Esophagus muscularis mucosa (tissue), 4 donors: ENCODE data around the gene FAM120AOS. TPM values are rescaled to one million over a fixed set of nuclear protein-coding genes. Genes with fewer than 3 reads are reported as not detected.
A peak's percentile ranks its signal among the peaks of the same experiment; 100 is the strongest.

Source experiments
- DNase-seq: peaks from one replicate; pipeline ENCODE4 v3.0.0-alpha.2; 2017; ENCODE audit errors: extremely low spot score
- H3K27ac ChIP-seq, 4 donors: fragments of 200-600 bp; sonication (generic); replicated peaks in 1 of 4; 1 replicate in 3 of 4; 2 replicates in 1 of 4; pipeline ENCODE4 v1.5.1; 2016 to 2019; ENCODE audit warnings: mild to moderate bottlenecking in 1 of 4
- H3K27me3 ChIP-seq, 4 donors: fragments of 200-600 bp; sonication (generic); one replicate each; pipeline versions ENCODE4 v1.5.1 to v1.6.0; 2016 to 2019
- H3K36me3 ChIP-seq, 4 donors: fragments of 200-600 bp; sonication (generic); one replicate each; pipeline ENCODE4 v1.5.1; 2016 to 2019
- H3K4me1 ChIP-seq, 4 donors: fragments of 200-600 bp; sonication (generic); one replicate each; pipeline ENCODE4 v1.5.1; 2016 to 2019
- H3K4me3 ChIP-seq, 4 donors: fragments of 200-600 bp; sonication (generic); 1 replicate in 2 of 4; 2 replicates in 2 of 4; pipeline ENCODE4 v1.5.1; 2016 to 2019; ENCODE audit warnings: mild to moderate bottlenecking in 4 of 4, moderate library complexity in 1 of 4
- H3K9me3 ChIP-seq, 4 donors: fragments of 200-600 bp; sonication (generic); 1 replicate in 3 of 4; 2 replicates in 1 of 4; pipeline ENCODE4 v1.5.1; 2016 to 2019
- CTCF ChIP-seq, 3 experiments: fragments of 200-600 bp in 2 of 3; fragments of 450-650 bp in 1 of 3; sonication (generic) in 2 of 3; IDR thresholded peaks; one replicate each; pipeline ENCODE4 v1.5.1; 2017 to 2019; ENCODE audit warnings: antibody characterized with exemption in 3 of 3, mild to moderate bottlenecking in 2 of 3, moderate library complexity in 1 of 3
- EP300 ChIP-seq: sonication (generic); formaldehyde crosslinking; IDR thresholded peaks from one replicate; pipeline ENCODE4 v1.6.1; 2017; ENCODE audit warnings: antibody characterized with exemption
- POLR2A ChIP-seq: fragments of 450-650 bp; IDR thresholded peaks from one replicate; pipeline ENCODE4 v1.6.1; 2017; ENCODE audit warnings: antibody characterized with exemption, moderate library complexity, mild to moderate bottlenecking, low read depth
- POLR2AphosphoS5 ChIP-seq, 2 donors: sonication (generic); formaldehyde crosslinking; IDR thresholded peaks; one replicate each; pipeline ENCODE4 v1.6.1; 2017; ENCODE audit warnings: antibody characterized with exemption in 2 of 2
- WGBS: methylation state at CpG from one replicate; pipeline ENCODE4 v1.1.5; 2018; 5-methylcytosine and 5-hydroxymethylcytosine counted together
- intact Hi-C: fragments of 100-400 bp; cut with DNase I; formaldehyde crosslinking; loops from one replicate; pipeline ENCODE4 v1.15.1; 2023
- total RNA-seq, 4 donors: library from RNA; depleted of rRNA; stranded (reverse); fragments of >200 nt; gene quantifications; one replicate each; pipeline versions ENCODE4 v1.1.0 to v1.2.1, GENCODE V29; 2016

The FAM120AOS gene
- total RNA-seq, 4 donors from 2014 or later = 51.7 to 63.6 (median 55.3) TPM

GRCh38 chr9:93473411-93473810 is 20.0 kb upstream of the FAM120AOS start:
- H3K27ac ChIP-seq = no peak overlapping the region
- H3K9me3 ChIP-seq = no peaks in the 10 kb centered on the region
- WGBS = 92% methylated on average over 5 of the region's 5 CpGs
- H3K27me3 ChIP-seq = no peaks in the 10 kb centered on the region
- H3K4me1 ChIP-seq = peaks cover 9 to 61% (median 48%) of the 10 kb centered on the region in 4 donors
- intact Hi-C loops = no loop called here
- DNase-seq = peak; percentile 19
- peaks cover 0 to 16% (median 2%) of the 10 kb centered on the region in 4 donors for H3K36me3 ChIP-seq
- H3K4me3 ChIP-seq = no peak overlapping the region
- TF ChIP-seq POLR2A (no peak), CTCF (IDR thresholded peaks at IDR 0.05) (no peak), POLR2AphosphoS5 (IDR thresholded peaks at IDR 0.05) (no peak), EP300 (no peak)

GRCh38 chr9:93471124-93471523 is 17.7 kb upstream of the FAM120AOS start:
- Histone ChIP-seq H3K4me3 (no peak overlapping the region), H3K27me3 (no peaks in the 10 kb centered on the region), H3K9me3 (no peaks in the 10 kb centered on the region), H3K27ac (no peak overlapping the region), H3K4me1 (peaks cover 29 to 68% (median 62%) of the 10 kb centered on the region in 4 donors), H3K36me3 (peaks cover 0 to 14% (median 2%) of the 10 kb centered on the region in 4 donors)
- intact Hi-C loops = no loop called here
- WGBS = 81% methylated on average over 6 of the region's 6 CpGs
- peak; percentile 2 for DNase-seq
- TF ChIP-seq POLR2AphosphoS5 (IDR thresholded peaks at IDR 0.05) = no peak
- no peak for TF ChIP-seq EP300
- TF ChIP-seq POLR2A = no peak
- no peak for TF ChIP-seq CTCF (IDR thresholded peaks at IDR 0.05)

- intact Hi-C loops = no loop called here
- Histone ChIP-seq H3K27me3 (no peaks in the 10 kb centered on the region), H3K4me3 (no peak overlapping the region), H3K27ac (peak overlapping the region in 2 of 4 donors; percentile 47 to 72), H3K9me3 (no peaks in the 10 kb centered on the region), H3K4me1 (peaks cover 36 to 68% (median 62%) of the 10 kb centered on the region in 4 donors), H3K36me3 (peaks cover 0 to 14% (median 2%) of the 10 kb centered on the region in 4 donors)
- 83% methylated on average over 5 of the region's 5 CpGs for WGBS
- no peak for DNase-seq
- TF ChIP-seq POLR2AphosphoS5 (IDR thresholded peaks at IDR 0.05) = no peak
- no peak for TF ChIP-seq POLR2A
- no peak for TF ChIP-seq EP300
- TF ChIP-seq CTCF (IDR thresholded peaks at IDR 0.05) = no peak
Observed at GRCh38 chr9:93470391-93470790, 17.0 kb upstream of the FAM120AOS start.

- Histone ChIP-seq H3K27me3 (no peaks in the 10 kb centered on the region), H3K36me3 (peaks cover 0 to 11% (median under 1%) of the 10 kb centered on the region in 4 donors), H3K9me3 (no peaks in the 10 kb centered on the region), H3K27ac (peak overlapping the region; percentile 16 to 72 (median 57)), H3K4me3 (peak overlapping the region in 3 of 4 donors; percentile 0 to 11 (median 8)), H3K4me1 (peaks cover 51 to 81% (median 74%) of the 10 kb centered on the region in 4 donors)
- intact Hi-C loops = no loop called here
- 23% methylated on average over 5 of the region's 5 CpGs for WGBS
- TF ChIP-seq CTCF (IDR thresholded peaks at IDR 0.05) (no peak), EP300 (no peak), POLR2AphosphoS5 (IDR thresholded peaks at IDR 0.05) (no peak), POLR2A (no peak)
- DNase-seq = no peak
Observed at GRCh38 chr9:93468763-93469456, 15.5 kb upstream of the FAM120AOS start.

- intact Hi-C loops = no loop called here
- 95% methylated on average over 3 of the region's 3 CpGs for WGBS
Observed at GRCh38 chr9:93467462-93467861, 14.1 kb upstream of the FAM120AOS start.

More at GRCh38 chr9:93467462-93467861, 14.1 kb upstream of the FAM120AOS start:
- Histone ChIP-seq H3K27me3 (no peaks in the 10 kb centered on the region), H3K4me1 (peaks cover 55 to 92% (median 80%) of the 10 kb centered on the region in 4 donors), H3K36me3 (peaks cover 0 to 10% (median 0%) of the 10 kb centered on the region in 4 donors), H3K4me3 (no peak overlapping the region), H3K27ac (no peak overlapping the region), H3K9me3 (no peaks in the 10 kb centered on the region)
- DNase-seq = no peak
- TF ChIP-seq CTCF (IDR thresholded peaks at IDR 0.05) = no peak
- TF ChIP-seq POLR2A = no peak
- TF ChIP-seq EP300 = no peak
